Measurements from ENCODE around the gene NEUROD6. TPM values are rescaled to one million over a fixed set of nuclear protein-coding genes. Genes with fewer than 3 reads are reported as not detected.

The NEUROD6 gene
- total RNA-seq, 6 donors from 2014 or later, result not detected

DNA sequence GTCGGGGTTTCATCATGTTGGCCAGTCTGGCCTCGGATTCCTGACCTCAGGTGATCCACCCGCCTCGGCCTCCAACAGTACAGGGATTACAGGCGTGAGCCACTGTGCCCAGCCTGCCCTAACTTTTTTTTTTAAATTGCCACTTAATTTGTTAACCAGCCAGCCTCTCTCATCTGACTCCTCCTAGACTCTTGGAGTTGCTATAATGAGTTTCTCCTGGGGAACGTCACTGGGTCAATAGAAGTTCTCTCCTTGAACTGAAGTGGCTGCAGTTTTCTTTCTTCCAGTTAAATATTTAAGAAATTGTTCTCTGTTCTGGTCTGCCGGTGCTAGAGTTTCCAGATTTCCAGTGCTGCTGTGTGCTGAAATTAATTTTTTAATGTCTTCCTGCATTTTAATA is 27.6 kb downstream of the NEUROD6 start:
- Histone ChIP-seq H3K36me3 (no peaks in the 10 kb centered on the region), H3K27ac (no peak overlapping the region), H3K4me3 (no peak overlapping the region), H3K9me3 (no peaks in the 10 kb centered on the region), H3K4me1 (no peaks in the 10 kb centered on the region), H3K27me3 (no peaks in the 10 kb centered on the region)
- DNase-seq, result peak in 1 of 2 donors; percentile 30
- TF ChIP-seq, protein P1, sequence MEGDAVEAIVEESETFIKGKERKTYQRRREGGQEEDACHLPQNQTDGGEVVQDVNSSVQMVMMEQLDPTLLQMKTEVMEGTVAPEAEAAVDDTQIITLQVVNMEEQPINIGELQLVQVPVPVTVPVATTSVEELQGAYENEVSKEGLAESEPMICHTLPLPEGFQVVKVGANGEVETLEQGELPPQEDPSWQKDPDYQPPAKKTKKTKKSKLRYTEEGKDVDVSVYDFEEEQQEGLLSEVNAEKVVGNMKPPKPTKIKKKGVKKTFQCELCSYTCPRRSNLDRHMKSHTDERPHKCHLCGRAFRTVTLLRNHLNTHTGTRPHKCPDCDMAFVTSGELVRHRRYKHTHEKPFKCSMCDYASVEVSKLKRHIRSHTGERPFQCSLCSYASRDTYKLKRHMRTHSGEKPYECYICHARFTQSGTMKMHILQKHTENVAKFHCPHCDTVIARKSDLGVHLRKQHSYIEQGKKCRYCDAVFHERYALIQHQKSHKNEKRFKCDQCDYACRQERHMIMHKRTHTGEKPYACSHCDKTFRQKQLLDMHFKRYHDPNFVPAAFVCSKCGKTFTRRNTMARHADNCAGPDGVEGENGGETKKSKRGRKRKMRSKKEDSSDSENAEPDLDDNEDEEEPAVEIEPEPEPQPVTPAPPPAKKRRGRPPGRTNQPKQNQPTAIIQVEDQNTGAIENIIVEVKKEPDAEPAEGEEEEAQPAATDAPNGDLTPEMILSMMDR (IDR thresholded peaks at IDR 0.05), result no peak
- TF ChIP-seq POLR2A (IDR thresholded peaks at IDR 0.05) (no peak), POLR2AphosphoS5 (IDR thresholded peaks at IDR 0.05) (no peak), EP300 (IDR thresholded peaks at IDR 0.05) (no peak)
- 59 to 79% methylated on average over 7 of the region's 7 CpGs for WGBS, 2 donors
- no peak for ATAC-seq (ENCODE audit: low FRiP score in 2 of 2)

DNA sequence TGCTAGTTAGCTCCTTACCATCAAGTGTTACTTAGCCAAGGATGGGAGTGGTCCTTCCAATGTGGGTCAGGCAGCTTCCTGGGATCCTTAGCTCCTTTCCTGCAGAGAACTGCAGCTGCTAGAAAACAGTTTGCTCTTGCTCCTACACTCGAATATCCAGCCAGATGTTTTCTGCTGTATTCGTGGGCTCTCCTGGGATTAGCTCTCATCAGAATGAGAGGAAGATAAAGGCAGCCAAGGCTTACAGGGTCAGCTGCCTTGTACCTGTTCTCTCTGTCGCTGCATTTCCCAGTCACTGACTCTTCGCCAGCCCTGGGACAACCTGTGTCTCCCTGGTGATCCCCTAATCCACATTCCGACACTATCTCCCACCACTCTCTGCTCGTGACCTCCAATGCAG is 29.0 kb downstream of the NEUROD6 start:
- H3K27me3 ChIP-seq, result no peaks in the 10 kb centered on the region
- peak in 1 of 2 donors; percentile 21 for ATAC-seq (ENCODE audit: low FRiP score in 2 of 2)
- no peaks in the 10 kb centered on the region for H3K36me3 ChIP-seq
- 45 to 56% methylated on average over 6 of the region's 6 CpGs for WGBS, 2 donors
- H3K4me1 ChIP-seq, result no peaks in the 10 kb centered on the region
- H3K4me3 ChIP-seq, result no peak overlapping the region
- no peak for TF ChIP-seq POLR2A (IDR thresholded peaks at IDR 0.05)
- TF ChIP-seq EP300 (IDR thresholded peaks at IDR 0.05), result no peak
- H3K27ac ChIP-seq, result no peak overlapping the region
- no peaks in the 10 kb centered on the region for H3K9me3 ChIP-seq
- DNase-seq, result no peak

DNA sequence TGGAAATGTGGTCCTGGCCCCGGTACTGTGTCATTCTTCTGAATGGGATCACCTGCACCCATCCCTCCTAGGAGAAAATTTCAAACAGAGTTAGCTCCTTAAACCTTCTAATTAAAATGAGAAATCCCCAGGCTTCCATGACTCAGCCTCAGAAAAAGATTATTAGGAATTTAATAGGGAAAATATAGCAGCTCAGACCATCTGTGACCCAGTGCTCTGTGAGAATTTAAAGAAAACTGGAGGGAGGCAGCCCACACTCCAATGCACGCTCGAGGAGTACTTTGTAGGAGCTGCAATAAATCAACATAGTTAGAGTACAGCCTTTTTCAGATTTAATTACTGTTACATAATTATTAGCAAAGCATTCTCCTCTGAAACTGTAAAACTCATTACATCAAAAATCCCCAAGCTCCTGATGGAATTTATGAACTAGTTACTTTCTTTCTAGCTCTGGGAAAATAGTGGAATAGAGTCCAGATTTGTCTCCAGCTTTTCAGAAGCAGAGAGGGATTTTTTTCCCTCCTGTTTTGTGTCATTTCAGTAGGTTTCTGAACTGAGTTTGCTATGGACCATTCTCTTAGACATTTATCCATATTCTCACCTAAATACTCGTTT is 30.1 kb downstream of the NEUROD6 start:
- DNase-seq (no peak), ATAC-seq (ENCODE audit: low FRiP score in 2 of 2) (no peak)
- H3K4me3 ChIP-seq, result no peak overlapping the region
- H3K9me3 ChIP-seq, result no peaks in the 10 kb centered on the region
- TF ChIP-seq POLR2A (IDR thresholded peaks at IDR 0.05) (no peak), EP300 (IDR thresholded peaks at IDR 0.05) (no peak), POLR2AphosphoS5 (IDR thresholded peaks at IDR 0.05) (no peak)
- TF ChIP-seq, protein P1 (IDR thresholded peaks at IDR 0.05), result no peak
- H3K36me3 ChIP-seq, result no peaks in the 10 kb centered on the region
- H3K4me1 ChIP-seq, result no peaks in the 10 kb centered on the region
- H3K27me3 ChIP-seq, result no peaks in the 10 kb centered on the region
- H3K27ac ChIP-seq, result no peak overlapping the region
- WGBS, 2 donors, result 47 to 63% methylated on average over 4 of the region's 4 CpGs

GRCh38 chr7:31309407-31309806 is 31.1 kb downstream of the NEUROD6 start:
- Histone ChIP-seq H3K36me3 (no peaks in the 10 kb centered on the region), H3K27me3 (no peaks in the 10 kb centered on the region), H3K4me1 (no peaks in the 10 kb centered on the region), H3K27ac (no peak overlapping the region), H3K4me3 (no peak overlapping the region), H3K9me3 (no peaks in the 10 kb centered on the region)
- WGBS, 2 donors, result 47% methylated on average over 4 of the region's 4 CpGs
- TF ChIP-seq POLR2A (IDR thresholded peaks at IDR 0.05) (no peak), EP300 (IDR thresholded peaks at IDR 0.05) (no peak), POLR2AphosphoS5 (IDR thresholded peaks at IDR 0.05) (no peak)
- TF ChIP-seq, protein P1 (IDR thresholded peaks at IDR 0.05), result no peak
- no peak for ATAC-seq (ENCODE audit: low FRiP score in 2 of 2)
- DNase-seq, result no peak

DNA sequence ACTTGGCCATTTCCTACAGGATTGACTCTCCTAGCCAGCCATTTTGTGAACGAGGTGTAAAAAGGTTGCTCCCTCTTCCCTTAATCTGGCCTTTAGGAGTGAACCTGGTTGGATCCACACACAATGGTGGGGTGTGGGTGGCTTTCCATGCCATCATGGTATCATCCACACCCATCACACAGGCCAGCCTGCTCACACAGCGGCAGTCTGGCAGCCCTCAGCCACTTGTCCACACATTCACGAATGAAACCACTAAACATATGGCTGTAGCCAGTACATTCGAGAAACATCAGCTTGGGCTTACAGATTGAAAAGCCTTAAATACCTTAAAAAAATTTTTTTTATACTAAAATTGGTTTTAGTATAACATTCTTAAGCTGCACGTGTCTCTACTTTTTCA is 31.9 kb downstream of the NEUROD6 start:
- WGBS, 2 donors, result 87 to 91% methylated on average over 5 of the region's 5 CpGs
- H3K27ac ChIP-seq, result no peak overlapping the region

More for the DNA sequence above, 31.9 kb downstream of the NEUROD6 start:
- H3K36me3 ChIP-seq, result no peaks in the 10 kb centered on the region
- no peaks in the 10 kb centered on the region for H3K4me1 ChIP-seq
- H3K9me3 ChIP-seq, result no peaks in the 10 kb centered on the region
- ATAC-seq (ENCODE audit: low FRiP score in 2 of 2) (no peak), DNase-seq (no peak)
- H3K4me3 ChIP-seq, result no peak overlapping the region
- H3K27me3 ChIP-seq, result no peaks in the 10 kb centered on the region
- TF ChIP-seq EP300 (IDR thresholded peaks at IDR 0.05) (no peak), POLR2A (IDR thresholded peaks at IDR 0.05) (no peak), POLR2AphosphoS5 (IDR thresholded peaks at IDR 0.05) (no peak)
- TF ChIP-seq, protein P1 (IDR thresholded peaks at IDR 0.05), result no peak
